Neuronal stem cell (in vitro differentiated cells): ENCODE measurements around the gene IER2.

Source experiments
- DNase-seq: peaks from one replicate; pipeline ENCODE4 v3.0.0-alpha.2; 2013; ENCODE audit warnings: low spot score
- H2AFZ ChIP-seq: one replicate; pipeline ENCODE4 v1.6.1; 2013; ENCODE audit warnings: mild to moderate bottlenecking, low read length, inconsistent platforms
- H2AK5ac ChIP-seq: 2 replicates; pipeline ENCODE4 v1.6.1; 2013; ENCODE audit warnings: low read depth, mild to moderate bottlenecking, inconsistent platforms, low read length, moderate library complexity, mixed read lengths
- H2BK120ac ChIP-seq: 2 replicates; pipeline ENCODE4 v1.6.1; 2013; ENCODE audit warnings: low read depth, mild to moderate bottlenecking, inconsistent platforms, low read length, moderate library complexity, mixed read lengths
- H2BK12ac ChIP-seq: one replicate; pipeline ENCODE4 v1.6.1; 2013; ENCODE audit warnings: low read length, inconsistent platforms
- H2BK15ac ChIP-seq: 2 replicates; pipeline ENCODE4 v1.6.1; 2013; ENCODE audit warnings: mild to moderate bottlenecking, low read length, inconsistent platforms, mixed read lengths
- H2BK5ac ChIP-seq: one replicate; pipeline ENCODE4 v1.6.1; 2013; ENCODE audit warnings: inconsistent platforms, mild to moderate bottlenecking, low read length, moderate library complexity
- H3K14ac ChIP-seq: one replicate; pipeline ENCODE4 v1.6.1; 2013; ENCODE audit warnings: low read length, inconsistent platforms
- H3K18ac ChIP-seq: 2 replicates; pipeline ENCODE4 v1.6.1; 2013; ENCODE audit warnings: low read length, inconsistent platforms
- H3K23ac ChIP-seq: 2 replicates; pipeline ENCODE4 v1.6.1; 2013; ENCODE audit warnings: low read depth, mild to moderate bottlenecking, mixed read lengths, low read length, inconsistent platforms; ENCODE audit not compliant: poor library complexity
- H3K27ac ChIP-seq: replicated peaks from 3 replicates; pipeline ENCODE4 v1.5.1; 2013; ENCODE audit warnings: low read length, inconsistent platforms
- H3K27me3 ChIP-seq, 3 experiments: 2 replicates each; pipeline ENCODE4 v1.6.1; 2013; ENCODE audit warnings: low read length in 3 of 3, mild to moderate bottlenecking in 2 of 3, inconsistent platforms in 1 of 3, low read depth in 1 of 3, mixed read lengths in 1 of 3, moderate library complexity in 1 of 3; ENCODE audit not compliant: control insufficient read depth in 3 of 3, insufficient read depth in 3 of 3
- H3K36me3 ChIP-seq, 2 donors: replicated peaks in 1 of 2; 2 replicates each; pipeline ENCODE4 v1.6.1; 2013; ENCODE audit warnings: low read length in 2 of 2; ENCODE audit not compliant: control insufficient read depth in 2 of 2, insufficient read depth in 2 of 2
- H3K4ac ChIP-seq: 2 replicates; pipeline ENCODE4 v1.6.1; 2013; ENCODE audit warnings: inconsistent platforms, mild to moderate bottlenecking, low read length, moderate library complexity
- H3K4me1 ChIP-seq, 2 donors: 1 replicate in 1 of 2; 2 replicates in 1 of 2; pipeline ENCODE4 v1.6.1; 2013; ENCODE audit warnings: low read length in 2 of 2, low read depth in 1 of 2; ENCODE audit not compliant: control insufficient read depth in 2 of 2, insufficient read depth in 1 of 2
- H3K4me2 ChIP-seq: one replicate; pipeline ENCODE4 v1.6.1; 2013; ENCODE audit warnings: mild to moderate bottlenecking, low read length, inconsistent platforms; ENCODE audit not compliant: insufficient read depth, poor library complexity, severe bottlenecking
- H3K4me3 ChIP-seq, 2 donors: 2 replicates each; pipeline ENCODE4 v1.5.1; 2013; ENCODE audit warnings: low read length in 2 of 2, mild to moderate bottlenecking in 2 of 2, inconsistent platforms in 1 of 2, moderate library complexity in 1 of 2
- H3K79me1 ChIP-seq: one replicate; pipeline ENCODE4 v1.6.1; 2013; ENCODE audit warnings: low read depth, mild to moderate bottlenecking, inconsistent platforms, low read length, moderate library complexity
- H3K9ac ChIP-seq: one replicate; pipeline ENCODE4 v1.6.1; 2013; ENCODE audit warnings: mild to moderate bottlenecking, low read depth, low read length, inconsistent platforms; ENCODE audit not compliant: poor library complexity
- H3K9me3 ChIP-seq, 2 donors: replicated peaks in 1 of 2; 2 replicates each; pipeline versions ENCODE3 to v1.6.1; 2013; ENCODE audit warnings: low read length in 2 of 2, mild to moderate bottlenecking in 2 of 2, inconsistent platforms in 1 of 2, low read depth in 1 of 2, mixed read lengths in 1 of 2, moderate library complexity in 1 of 2; ENCODE audit not compliant: control insufficient read depth in 2 of 2, insufficient read depth in 1 of 2
- H4K8ac ChIP-seq: one replicate; pipeline ENCODE4 v1.6.1; 2013; ENCODE audit warnings: low read depth, mild to moderate bottlenecking, inconsistent platforms, low read length, moderate library complexity
- H4K91ac ChIP-seq: one replicate; pipeline ENCODE4 v1.6.1; 2013; ENCODE audit warnings: low read length, low read depth, mild to moderate bottlenecking, inconsistent platforms; ENCODE audit not compliant: poor library complexity
- WGBS, 2 donors: extraction: QIAGEN DNeasy Blood & Tissue Kit; methylation state at CpG; one replicate each; pipeline ENCODE4 v1.1.7; 2013; ENCODE audit warnings: missing lambda C conversion rate in 2 of 2, mixed read lengths in 1 of 2; ENCODE audit not compliant: insufficient read length in 2 of 2, insufficient replicate concordance in 1 of 2; ENCODE audit errors: extremely low coverage in 2 of 2; 5-methylcytosine and 5-hydroxymethylcytosine counted together

Gene IER2

DNA sequence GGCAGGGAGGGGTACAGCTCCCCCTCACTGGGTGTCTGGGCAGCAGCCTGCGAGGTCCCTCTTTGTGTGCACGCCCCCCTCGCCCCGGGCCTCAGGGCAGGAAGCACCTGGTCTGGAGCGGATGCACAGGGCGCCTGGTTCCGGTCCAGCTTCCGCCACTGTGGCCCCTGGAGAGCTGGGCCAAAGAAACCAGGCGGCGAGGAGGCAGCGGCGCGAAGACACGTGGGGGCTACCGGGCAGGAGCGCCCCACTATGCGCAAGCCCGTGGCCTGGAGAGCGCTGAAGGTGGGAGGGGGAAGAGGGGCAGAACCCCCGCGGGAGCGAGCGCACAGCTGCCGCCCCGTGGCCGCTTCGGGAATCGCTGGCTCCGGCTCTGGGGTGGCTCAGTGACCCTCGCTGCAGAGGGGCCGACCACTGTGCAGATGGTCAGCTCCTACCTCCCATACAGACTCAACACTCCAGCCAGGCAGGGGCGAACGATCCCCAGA is 45.8 kb upstream of the IER2 start:
- H3K14ac ChIP-seq = no peak overlapping the region
- no peak for DNase-seq
- no peak overlapping the region for H3K27ac ChIP-seq
- no peak overlapping the region for H2BK15ac ChIP-seq
- H4K91ac ChIP-seq = no peak overlapping the region
- peaks cover 12 to 23% of the 10 kb centered on the region in 2 donors for H3K36me3 ChIP-seq
- H2AK5ac ChIP-seq = no peak overlapping the region
- H3K9ac ChIP-seq = peak overlapping the region; percentile 4
- H2BK120ac ChIP-seq = no peak overlapping the region
- no peak overlapping the region for H4K8ac ChIP-seq
- no peak overlapping the region for H2BK5ac ChIP-seq
- H3K79me1 ChIP-seq = no peaks in the 10 kb centered on the region
- peaks cover 10 to 29% (median 28%) of the 10 kb centered on the region in 3 experiments for H3K27me3 ChIP-seq
- H2AFZ ChIP-seq = no peak overlapping the region
- H3K9me3 ChIP-seq = peaks cover 4 to 5% of the 10 kb centered on the region in 2 donors
- H3K23ac ChIP-seq = peak overlapping the region; percentile 81
- peaks cover 4 to 9% of the 10 kb centered on the region in 2 donors for H3K4me1 ChIP-seq
- no peak overlapping the region for H3K4ac ChIP-seq
- no peak overlapping the region for H2BK12ac ChIP-seq
- H3K18ac ChIP-seq = peak overlapping the region; percentile 35
- H3K4me3 ChIP-seq = no peak overlapping the region
- H3K4me2 ChIP-seq = no peak overlapping the region
- no CpG with 5 or more reads among the region's 33 CpGs for WGBS, 2 donors

DNA sequence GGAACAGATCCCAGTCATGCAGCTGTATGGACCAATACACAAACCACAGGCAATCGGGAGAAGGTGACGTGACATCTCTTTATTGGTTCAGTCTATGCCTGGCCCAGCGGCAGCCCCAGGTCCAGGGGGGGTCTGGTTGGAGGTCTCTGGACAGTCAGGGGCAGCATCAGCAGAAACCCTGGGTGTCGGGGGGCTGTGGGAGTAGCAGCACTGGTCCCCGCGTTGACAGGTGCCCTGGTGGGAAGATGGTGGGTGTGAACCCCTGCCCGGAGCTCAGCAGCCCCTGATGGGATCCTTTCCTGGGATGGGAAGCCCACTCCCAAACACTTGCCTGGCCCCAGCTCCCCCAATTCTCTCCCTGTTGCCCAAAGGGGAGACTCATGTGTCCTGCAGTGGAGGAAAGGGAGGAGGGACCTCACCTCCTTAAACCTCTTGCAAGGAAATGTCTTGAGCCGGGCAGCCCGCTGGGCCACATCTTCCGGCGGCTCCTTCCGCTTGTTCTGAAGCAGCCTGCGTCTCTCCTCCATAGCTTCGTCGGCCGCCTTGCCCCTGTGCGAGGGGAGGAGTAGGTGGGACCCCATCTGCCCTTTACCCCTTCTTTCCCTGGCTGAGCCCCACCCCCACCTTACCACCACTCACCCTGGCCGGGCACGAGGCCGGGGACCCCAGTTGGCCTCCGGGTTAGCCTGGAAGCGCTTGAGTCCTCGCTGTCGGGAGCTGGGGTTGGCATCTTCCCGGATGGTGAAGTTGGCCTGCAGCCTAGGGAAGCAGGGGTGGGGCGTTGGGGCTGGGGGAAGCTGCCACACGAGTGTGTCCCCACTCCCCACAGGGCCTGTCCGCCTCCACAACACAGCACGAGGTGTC is 45.1 kb upstream of the IER2 start:
- Histone ChIP-seq H3K14ac (no peak overlapping the region), H3K23ac (peak overlapping the region; percentile 81), H3K4me3 (no peak overlapping the region), H3K36me3 (peaks cover 10 to 30% of the 10 kb centered on the region in 2 donors), H3K79me1 (no peaks in the 10 kb centered on the region), H3K27me3 (peaks cover 3 to 22% (median 21%) of the 10 kb centered on the region in 3 experiments), H2BK120ac (no peak overlapping the region), H3K27ac (no peak overlapping the region), H2AK5ac (no peak overlapping the region), H4K91ac (no peak overlapping the region), H3K9ac (no peak overlapping the region), H2BK15ac (no peak overlapping the region), H2AFZ (no peak overlapping the region), H2BK12ac (no peak overlapping the region), H3K4me1 (peaks cover 4 to 9% of the 10 kb centered on the region in 2 donors), H3K9me3 (peaks cover 0 to 3% of the 10 kb centered on the region in 2 donors), H3K4me2 (no peak overlapping the region), H4K8ac (no peak overlapping the region), H3K18ac (no peak overlapping the region), H3K4ac (no peak overlapping the region), H2BK5ac (no peak overlapping the region)
- WGBS, 2 donors = no CpG with 5 or more reads among the region's 29 CpGs
- no peak for DNase-seq

DNA sequence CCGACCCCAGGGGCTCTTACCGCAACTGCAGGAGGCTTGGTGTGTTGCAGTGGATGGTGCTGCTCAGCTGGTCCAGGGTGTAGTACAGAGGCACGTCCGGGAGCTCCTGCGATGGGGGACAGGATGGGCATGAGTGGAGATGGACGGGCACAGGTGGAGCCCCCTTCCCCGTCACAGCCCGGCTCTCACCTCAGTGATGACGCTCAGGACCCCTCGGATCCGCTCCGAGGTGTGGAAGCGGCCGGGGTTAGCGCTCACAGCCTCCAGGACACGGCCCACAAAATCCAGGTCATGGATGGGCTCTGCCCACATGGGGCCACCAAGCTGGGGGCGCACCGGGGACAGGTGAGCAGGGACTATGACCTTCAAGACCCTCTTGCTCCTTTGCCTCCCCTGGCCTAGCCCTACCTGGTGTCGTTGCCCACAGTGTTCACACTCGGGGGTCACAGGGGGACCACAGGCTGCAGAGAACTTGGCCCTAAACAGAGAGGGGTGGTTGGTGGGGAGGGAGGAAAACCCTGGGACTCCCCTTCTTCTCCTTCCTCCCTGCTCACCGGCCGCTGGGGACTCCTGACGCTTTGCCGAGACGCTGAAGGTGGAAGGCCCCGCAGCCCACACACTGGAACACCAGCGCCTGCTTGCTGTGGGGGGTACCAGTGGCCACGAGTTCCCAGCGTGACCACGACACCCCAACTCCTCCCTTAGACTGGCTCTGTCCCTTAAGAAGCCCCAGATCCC is 40.7 kb upstream of the IER2 start:
- Histone ChIP-seq H3K18ac (no peak overlapping the region), H3K4me3 (no peak overlapping the region), H4K91ac (no peak overlapping the region), H3K23ac (peak overlapping the region; percentile 55), H2BK15ac (no peak overlapping the region), H3K9me3 (no peaks in the 10 kb centered on the region), H2AK5ac (no peak overlapping the region), H3K27ac (no peak overlapping the region), H3K4ac (no peak overlapping the region), H3K4me2 (no peak overlapping the region), H3K14ac (no peak overlapping the region), H3K9ac (peak overlapping the region; percentile 60), H4K8ac (no peak overlapping the region), H3K79me1 (peaks cover 2% of the 10 kb centered on the region), H3K27me3 (no peaks in the 10 kb centered on the region), H2BK12ac (peak overlapping the region; percentile 41), H3K4me1 (no peaks in the 10 kb centered on the region), H2BK5ac (no peak overlapping the region), H2AFZ (no peak overlapping the region), H2BK120ac (no peak overlapping the region), H3K36me3 (peaks cover 17 to 50% of the 10 kb centered on the region in 2 donors)
- no peak for DNase-seq
- WGBS, 2 donors = no CpG with 5 or more reads among the region's 30 CpGs

DNA sequence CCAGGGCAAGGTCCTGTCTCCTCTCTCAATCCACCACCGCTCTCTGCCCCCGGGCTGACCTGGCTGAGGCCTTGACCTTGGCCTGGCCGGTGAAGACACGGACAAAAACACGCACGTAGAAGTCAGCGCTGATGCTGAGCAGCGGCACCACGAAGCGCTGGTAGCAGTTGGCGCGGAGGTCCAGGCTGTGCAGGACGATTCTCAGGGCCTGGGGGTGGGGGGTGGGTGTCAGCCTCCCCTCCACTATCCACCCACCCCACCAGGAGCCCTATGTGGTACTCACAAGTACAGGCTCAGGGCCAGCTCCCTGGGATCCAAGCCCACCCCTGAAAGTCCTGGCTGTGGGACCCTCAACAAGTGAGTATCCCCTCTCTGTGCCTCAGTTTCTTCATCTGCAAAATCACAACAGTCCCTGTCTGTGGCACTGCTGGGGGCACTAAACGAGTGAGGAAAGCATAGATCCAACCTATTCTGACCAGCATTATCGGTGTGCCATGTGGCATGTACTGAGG is 40.1 kb upstream of the IER2 start:
- Histone ChIP-seq H4K91ac (no peak overlapping the region), H3K23ac (no peak overlapping the region), H3K27ac (no peak overlapping the region), H2BK5ac (no peak overlapping the region), H3K36me3 (peaks cover 18 to 53% of the 10 kb centered on the region in 2 donors), H3K4ac (no peak overlapping the region), H3K9ac (no peak overlapping the region), H2BK12ac (peak overlapping the region; percentile 41), H3K4me2 (no peak overlapping the region), H2BK120ac (no peak overlapping the region), H3K14ac (no peak overlapping the region), H2AFZ (no peak overlapping the region), H3K4me3 (no peak overlapping the region), H3K4me1 (peaks cover 0 to under 1% of the 10 kb centered on the region in 2 donors), H3K27me3 (no peaks in the 10 kb centered on the region), H2AK5ac (no peak overlapping the region), H3K79me1 (peaks cover 2% of the 10 kb centered on the region), H2BK15ac (no peak overlapping the region), H4K8ac (no peak overlapping the region), H3K9me3 (no peaks in the 10 kb centered on the region), H3K18ac (no peak overlapping the region)
- no peak for DNase-seq
- no CpG with 5 or more reads among the region's 15 CpGs for WGBS, 2 donors
